GM19455 (cell line): Measurements from ENCODE around the gene RTN4R.

Source experiments
- ATAC-seq: cut with Tn5 transposase; IDR thresholded peaks from one replicate; pipeline ENCODE4 v1.9.1; 2021; ENCODE audit not compliant: unreplicated experiment

Gene RTN4R

GRCh38 chr22:20258584-20259326 lies 9.4 kb downstream of the RTN4R start:
- ATAC-seq: no peak

GRCh38 chr22:20258021-20258299 lies 10.2 kb downstream of the RTN4R start:
- no peak for ATAC-seq

- no peak for ATAC-seq
These were observed 10.7 kb downstream of the RTN4R start for GRCh38 chr22:20257212-20258020.

GRCh38 chr22:20256551-20257211 lies 11.4 kb downstream of the RTN4R start:
- ATAC-seq: no peak

GRCh38 chr22:20256027-20256426 lies 12.1 kb downstream of the RTN4R start:
- ATAC-seq: no peak

- no peak for ATAC-seq
These were observed 12.9 kb downstream of the RTN4R start for GRCh38 chr22:20254975-20255946.

- ATAC-seq: no peak
These were observed 15.0 kb downstream of the RTN4R start for GRCh38 chr22:20253161-20253560.

GRCh38 chr22:20251981-20252380 lies 16.1 kb downstream of the RTN4R start:
- no peak for ATAC-seq

- ATAC-seq: no peak
These were observed 16.6 kb downstream of the RTN4R start for GRCh38 chr22:20251491-20251890.

GRCh38 chr22:20249797-20250354 lies 18.2 kb downstream of the RTN4R start:
- ATAC-seq: no peak

- ATAC-seq: no peak
These were observed 19.6 kb downstream of the RTN4R start for GRCh38 chr22:20248461-20248978.

GRCh38 chr22:20247608-20248171 lies 20.4 kb downstream of the RTN4R start:
- no peak for ATAC-seq

GRCh38 chr22:20247010-20247505 lies 21.1 kb downstream of the RTN4R start:
- no peak for ATAC-seq

- ATAC-seq: no peak
These were observed 21.6 kb downstream of the RTN4R start for GRCh38 chr22:20246368-20247009.

GRCh38 chr22:20245577-20246367 lies 22.3 kb downstream of the RTN4R start:
- no peak for ATAC-seq

GRCh38 chr22:20244691-20245576 lies 23.2 kb downstream of the RTN4R start:
- ATAC-seq: no peak

- ATAC-seq: no peak
These were observed 23.9 kb downstream of the RTN4R start for GRCh38 chr22:20244250-20244648.
